Activated naive CD8-positive, alpha-beta T cell (primary cell): ENCODE results near the gene PCCA.
"Not testable (repeated sequence)": the region's sequence is repeated elsewhere in the genome, so short reads cannot be mapped to it uniquely, and the experiment has no call there.

Experiments used
- H3K27ac Mint-ChIP-seq: one replicate; pipeline ENCODE4 v1.8.0; 2021; ENCODE audit warnings: mixed read lengths
- H3K27me3 Mint-ChIP-seq: one replicate; pipeline ENCODE4 v1.8.0; 2021; ENCODE audit warnings: mixed read lengths
- H3K36me3 Mint-ChIP-seq: one replicate; pipeline ENCODE4 v1.8.0; 2021; ENCODE audit warnings: mixed read lengths
- H3K4me1 Mint-ChIP-seq: one replicate; pipeline ENCODE4 v1.8.0; 2021; ENCODE audit warnings: low read depth, mixed read lengths
- H3K4me3 Mint-ChIP-seq: one replicate; pipeline ENCODE4 v1.8.0; 2021; ENCODE audit warnings: mild to moderate bottlenecking, mixed read lengths
- H3K9me3 Mint-ChIP-seq: one replicate; pipeline ENCODE4 v1.8.0; 2021; ENCODE audit warnings: low read depth, mixed read lengths

The PCCA gene

GRCh38 chr13:100088273-100088643, 635 bp upstream of the PCCA start:
- peak overlapping the region; percentile 29 for H3K27ac Mint-ChIP-seq
- peak overlapping the region; percentile 98 for H3K4me3 Mint-ChIP-seq

GRCh38 chr13:100089465-100090032, 656 bp downstream of the PCCA start:
- H3K4me3 Mint-ChIP-seq: peak overlapping the region; percentile 98
- H3K27me3 Mint-ChIP-seq: no peaks in the 10 kb centered on the region
- H3K9me3 Mint-ChIP-seq: no peaks in the 10 kb centered on the region
- peaks cover 21% of the 10 kb centered on the region for H3K4me1 Mint-ChIP-seq
- peaks cover 3% of the 10 kb centered on the region for H3K36me3 Mint-ChIP-seq
- peak overlapping the region; percentile 73 for H3K27ac Mint-ChIP-seq

More at GRCh38 chr13:100088273-100088643, 635 bp upstream of the PCCA start:
- Mint-ChIP-seq H3K27me3 (no peaks in the 10 kb centered on the region), H3K9me3 (no peaks in the 10 kb centered on the region), H3K4me1 (peaks cover 21% of the 10 kb centered on the region), H3K36me3 (peaks cover 2% of the 10 kb centered on the region)

- Mint-ChIP-seq H3K9me3 (no peaks in the 10 kb centered on the region), H3K27me3 (no peaks in the 10 kb centered on the region), H3K4me1 (peaks cover 30% of the 10 kb centered on the region), H3K4me3 (peak overlapping the region; percentile 98), H3K27ac (peak overlapping the region; percentile 16), H3K36me3 (peaks cover 13% of the 10 kb centered on the region)
Measured at GRCh38 chr13:100090861-100091260, 2.0 kb downstream of the PCCA start.

GRCh38 chr13:100091391-100091790, 2.5 kb downstream of the PCCA start:
- Mint-ChIP-seq H3K9me3 (no peaks in the 10 kb centered on the region), H3K27me3 (no peaks in the 10 kb centered on the region), H3K36me3 (peaks cover 13% of the 10 kb centered on the region), H3K27ac (peak overlapping the region; percentile 16), H3K4me1 (peaks cover 30% of the 10 kb centered on the region), H3K4me3 (peak overlapping the region; percentile 98)

- H3K9me3 Mint-ChIP-seq, H3K4me3 Mint-ChIP-seq, H3K27me3 Mint-ChIP-seq, H3K27ac Mint-ChIP-seq: not testable (repeated sequence)
- peaks cover 32% of the 10 kb centered on the region for H3K4me1 Mint-ChIP-seq
- H3K36me3 Mint-ChIP-seq: peaks cover 16% of the 10 kb centered on the region
Measured at GRCh38 chr13:100092273-100092672, 3.4 kb downstream of the PCCA start.

GRCh38 chr13:100095498-100095897, 6.6 kb downstream of the PCCA start:
- Mint-ChIP-seq H3K9me3 (no peaks in the 10 kb centered on the region), H3K27ac (no peak overlapping the region), H3K4me1 (peaks cover 25% of the 10 kb centered on the region), H3K27me3 (no peaks in the 10 kb centered on the region), H3K36me3 (peaks cover 20% of the 10 kb centered on the region), H3K4me3 (no peak overlapping the region)

- Mint-ChIP-seq H3K4me1 (peaks cover 16% of the 10 kb centered on the region), H3K36me3 (peaks cover 20% of the 10 kb centered on the region), H3K27ac (no peak overlapping the region)
Measured at GRCh38 chr13:100096526-100096925, 7.6 kb downstream of the PCCA start.

GRCh38 chr13:100097821-100098220, 8.9 kb downstream of the PCCA start:
- Mint-ChIP-seq H3K4me1 (peaks cover 16% of the 10 kb centered on the region), H3K27ac (no peak overlapping the region), H3K27me3 (no peaks in the 10 kb centered on the region), H3K9me3 (no peaks in the 10 kb centered on the region), H3K36me3 (peaks cover 24% of the 10 kb centered on the region), H3K4me3 (no peak overlapping the region)

More at GRCh38 chr13:100096526-100096925, 7.6 kb downstream of the PCCA start:
- Mint-ChIP-seq H3K27me3 (no peaks in the 10 kb centered on the region), H3K4me3 (no peak overlapping the region), H3K9me3 (no peaks in the 10 kb centered on the region)

GRCh38 chr13:100098445-100099116, 9.7 kb downstream of the PCCA start:
- no peak overlapping the region for H3K27ac Mint-ChIP-seq
- peaks cover 20% of the 10 kb centered on the region for H3K36me3 Mint-ChIP-seq
- H3K4me3 Mint-ChIP-seq: no peak overlapping the region
- H3K27me3 Mint-ChIP-seq: no peaks in the 10 kb centered on the region
- no peaks in the 10 kb centered on the region for H3K9me3 Mint-ChIP-seq
- peaks cover 16% of the 10 kb centered on the region for H3K4me1 Mint-ChIP-seq

- Mint-ChIP-seq H3K4me1 (peaks cover 16% of the 10 kb centered on the region), H3K36me3 (peaks cover 24% of the 10 kb centered on the region)
- not testable (repeated sequence) for H3K4me3 Mint-ChIP-seq, H3K27ac Mint-ChIP-seq, H3K27me3 Mint-ChIP-seq, H3K9me3 Mint-ChIP-seq
Measured at GRCh38 chr13:100099117-100099445, 10.2 kb downstream of the PCCA start.

- Mint-ChIP-seq H3K27me3 (no peaks in the 10 kb centered on the region), H3K27ac (no peak overlapping the region), H3K4me1 (peaks cover 13% of the 10 kb centered on the region), H3K4me3 (no peak overlapping the region), H3K9me3 (no peaks in the 10 kb centered on the region), H3K36me3 (peaks cover 23% of the 10 kb centered on the region)
Measured at GRCh38 chr13:100100115-100100879, 11.4 kb downstream of the PCCA start.

- H3K4me3 Mint-ChIP-seq: no peak overlapping the region
- no peak overlapping the region for H3K27ac Mint-ChIP-seq
- H3K9me3 Mint-ChIP-seq: no peaks in the 10 kb centered on the region
- no peaks in the 10 kb centered on the region for H3K27me3 Mint-ChIP-seq
- H3K36me3 Mint-ChIP-seq: peaks cover 16% of the 10 kb centered on the region
- H3K4me1 Mint-ChIP-seq: peaks cover 6% of the 10 kb centered on the region
Measured at GRCh38 chr13:100102042-100102441, 13.1 kb downstream of the PCCA start.

- Mint-ChIP-seq H3K4me1 (no peaks in the 10 kb centered on the region), H3K27me3 (no peaks in the 10 kb centered on the region), H3K36me3 (peaks cover 12% of the 10 kb centered on the region), H3K9me3 (no peaks in the 10 kb centered on the region), H3K4me3 (no peak overlapping the region), H3K27ac (no peak overlapping the region)
Measured at GRCh38 chr13:100106005-100106404, 17.1 kb downstream of the PCCA start.

GRCh38 chr13:100106705-100107104, 17.8 kb downstream of the PCCA start:
- Mint-ChIP-seq H3K36me3 (peaks cover 14% of the 10 kb centered on the region), H3K27me3 (no peaks in the 10 kb centered on the region), H3K4me1 (no peaks in the 10 kb centered on the region)

GRCh38 chr13:100108913-100109507, 20.1 kb downstream of the PCCA start:
- Mint-ChIP-seq H3K4me1 (no peaks in the 10 kb centered on the region), H3K27me3 (no peaks in the 10 kb centered on the region)

More at GRCh38 chr13:100106705-100107104, 17.8 kb downstream of the PCCA start:
- no peak overlapping the region for H3K27ac Mint-ChIP-seq
- H3K4me3 Mint-ChIP-seq: no peak overlapping the region
- H3K9me3 Mint-ChIP-seq: no peaks in the 10 kb centered on the region

More at GRCh38 chr13:100108913-100109507, 20.1 kb downstream of the PCCA start:
- H3K36me3 Mint-ChIP-seq: peaks cover 9% of the 10 kb centered on the region
- H3K9me3 Mint-ChIP-seq: no peaks in the 10 kb centered on the region
- H3K4me3 Mint-ChIP-seq: no peak overlapping the region
- H3K27ac Mint-ChIP-seq: no peak overlapping the region
